Measurements from ENCODE around the gene HASPIN. TPM values are rescaled to one million over a fixed set of nuclear protein-coding genes. Genes with fewer than 3 reads are reported as not detected.

The HASPIN gene
- total RNA-seq, 1 experiment from 2014 or later, result 26.8 TPM

- H3K4me1 ChIP-seq (replicated peaks; ENCODE audit: insufficient read depth), result peaks cover 7% of the 10 kb centered on the region
- no peaks in the 10 kb centered on the region for H3K9me3 ChIP-seq (ENCODE audit: insufficient read depth, low read depth)
- ChIA-PET POLR2A (ENCODE audit: unreplicated experiment) (no interaction called here), CTCF (no interaction called here)
- H3K79me2 ChIP-seq (ENCODE audit: low read depth), result peaks cover 23% of the 10 kb centered on the region
- intact Hi-C loops (cut with micrococcal nuclease; ENCODE audit: unreplicated experiment), result no loop called here
- H3K4me2 ChIP-seq, result no peak overlapping the region
- H3F3A ChIP-seq (ENCODE audit: insufficient read depth, low read depth), result peaks cover 10% of the 10 kb centered on the region; the same call in 1 of the 2 replicates
- no peak for DNase-seq
- no peaks in the 10 kb centered on the region for H3K9me2 ChIP-seq (ENCODE audit: insufficient read depth)
- TF ChIP-seq CTCF (conservative IDR thresholded peaks at IDR 0.05), result no peak
- no peak for TF ChIP-seq EZH2 (IDR thresholded peaks at IDR 0.05; ENCODE audit: low read depth)
- H2AFZ ChIP-seq, result no peak overlapping the region
- no peak overlapping the region for H3K4me3 ChIP-seq
- no TSS peak for BruUV-seq (replicated peaks)
- no peaks in the 10 kb centered on the region for H3K36me3 ChIP-seq (ENCODE audit: low read depth)
- H4K20me1 ChIP-seq (ENCODE audit: insufficient read depth), result no peaks in the 10 kb centered on the region; the same call in 1 of the 2 replicates
- no peaks in the 10 kb centered on the region for H3K27me3 ChIP-seq (ENCODE audit: insufficient read depth, low read depth)
- H3K27ac ChIP-seq, result no peak overlapping the region
Measured at GRCh38 chr17:3689262-3690093, 34.2 kb upstream of the HASPIN start.

- H3K9me3 ChIP-seq (ENCODE audit: insufficient read depth, low read depth), result no peaks in the 10 kb centered on the region
- ChIA-PET POLR2A (ENCODE audit: unreplicated experiment) (no interaction called here), CTCF (no interaction called here)
- no peak overlapping the region for H3K4me3 ChIP-seq
- TF ChIP-seq CTCF (conservative IDR thresholded peaks at IDR 0.05) (no peak), EZH2 (IDR thresholded peaks at IDR 0.05; ENCODE audit: low read depth) (no peak)
- H3K4me1 ChIP-seq (replicated peaks; ENCODE audit: insufficient read depth), result peaks cover 12% of the 10 kb centered on the region
- no peak overlapping the region for H3K4me2 ChIP-seq
- H4K20me1 ChIP-seq (ENCODE audit: insufficient read depth), result no peaks in the 10 kb centered on the region; the same call in 1 of the 2 replicates
- no peaks in the 10 kb centered on the region for H3K36me3 ChIP-seq (ENCODE audit: low read depth)
- no TSS peak for BruUV-seq (replicated peaks)
- H3F3A ChIP-seq (ENCODE audit: insufficient read depth, low read depth), result peaks cover 10% of the 10 kb centered on the region; the same call in 1 of the 2 replicates
- no peak for DNase-seq
- no peaks in the 10 kb centered on the region for H3K9me2 ChIP-seq (ENCODE audit: insufficient read depth)
- intact Hi-C loops (cut with micrococcal nuclease; ENCODE audit: unreplicated experiment), result no loop called here
- no peaks in the 10 kb centered on the region for H3K27me3 ChIP-seq (ENCODE audit: insufficient read depth, low read depth)
- H3K79me2 ChIP-seq (ENCODE audit: low read depth), result peaks cover 29% of the 10 kb centered on the region
- H2AFZ ChIP-seq, result no peak overlapping the region
- no peak overlapping the region for H3K27ac ChIP-seq
Measured at GRCh38 chr17:3690094-3690715, 33.5 kb upstream of the HASPIN start.

- Histone ChIP-seq H2AFZ (no peak overlapping the region), H3K79me2 (ENCODE audit: low read depth) (peaks cover 35% of the 10 kb centered on the region), H3K4me2 (no peak overlapping the region), H3K27me3 (ENCODE audit: insufficient read depth, low read depth) (no peaks in the 10 kb centered on the region), H3K9me3 (ENCODE audit: insufficient read depth, low read depth) (no peaks in the 10 kb centered on the region), H3K4me3 (no peak overlapping the region), H4K20me1 (ENCODE audit: insufficient read depth) (no peaks in the 10 kb centered on the region; the same call in 1 of the 2 replicates), H3K27ac (no peak overlapping the region), H3K9me2 (ENCODE audit: insufficient read depth) (no peaks in the 10 kb centered on the region), H3K4me1 (replicated peaks; ENCODE audit: insufficient read depth) (peaks cover 12% of the 10 kb centered on the region), H3F3A (ENCODE audit: insufficient read depth, low read depth) (peaks cover 10% of the 10 kb centered on the region; the same call in 1 of the 2 replicates), H3K36me3 (ENCODE audit: low read depth) (no peaks in the 10 kb centered on the region)
- CTCF ChIA-PET, result no interaction called here
- TF ChIP-seq EZH2 (IDR thresholded peaks at IDR 0.05; ENCODE audit: low read depth), result no peak
- no peak; the same call in 1 of the 2 replicates for TF ChIP-seq CTCF (conservative IDR thresholded peaks at IDR 0.05)
- no peak for DNase-seq
- BruUV-seq (replicated peaks), result no TSS peak
- POLR2A ChIA-PET (ENCODE audit: unreplicated experiment), result no interaction called here
- intact Hi-C loops (cut with micrococcal nuclease; ENCODE audit: unreplicated experiment), result no loop called here
Measured at GRCh38 chr17:3691617-3692067, 32.1 kb upstream of the HASPIN start.

Data from PC-9 (cell line).